GM13977 (cell line): ENCODE measurements around the gene LAMA3.

Experiments used
- DNase-seq: peaks from one replicate; pipeline ENCODE4 v3.0.0; 2012; ENCODE audit warnings: low spot score
- in situ Hi-C: fragments of 300-500 bp; cut with MboI; formaldehyde crosslinking; loops from one replicate; pipeline ENCODE4 v1.12.0; 2022; ENCODE audit warnings: low sequenced_read_pairs, low pct_unique_long_range_greater_than_20kb, mixed read lengths, inconsistent platforms; ENCODE audit not compliant: unreplicated experiment
- TF ChIP-seq, protein P1 (sequence below): IDR thresholded peaks from 2 replicates; pipeline ENCODE4 v1.5.1; 2012; ENCODE audit warnings: mild to moderate bottlenecking, control low read depth; ENCODE audit not compliant: insufficient read depth; ENCODE audit errors: extremely low read depth, missing control alignments

LAMA3 gene

DNA sequence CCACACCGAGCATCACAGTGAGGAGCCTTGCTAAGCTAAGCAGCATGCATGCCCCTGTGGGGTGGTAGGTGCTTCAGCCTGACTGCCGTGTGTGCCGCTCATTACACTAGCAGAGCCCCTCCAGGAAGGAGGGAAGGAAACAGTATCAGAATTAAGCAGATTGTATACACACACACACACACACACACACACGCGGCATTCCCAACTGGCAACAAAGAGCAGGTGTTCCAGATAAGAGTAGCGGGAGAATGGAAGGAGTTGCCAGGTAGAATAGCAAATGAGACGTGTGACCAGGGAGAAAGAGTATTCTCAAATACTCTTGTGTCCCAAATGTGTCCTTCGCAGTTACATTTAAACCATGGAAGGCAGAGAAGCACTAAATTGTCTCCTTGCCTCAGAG lies 277.7 kb downstream of the LAMA3 start:
- TF ChIP-seq, protein P1, sequence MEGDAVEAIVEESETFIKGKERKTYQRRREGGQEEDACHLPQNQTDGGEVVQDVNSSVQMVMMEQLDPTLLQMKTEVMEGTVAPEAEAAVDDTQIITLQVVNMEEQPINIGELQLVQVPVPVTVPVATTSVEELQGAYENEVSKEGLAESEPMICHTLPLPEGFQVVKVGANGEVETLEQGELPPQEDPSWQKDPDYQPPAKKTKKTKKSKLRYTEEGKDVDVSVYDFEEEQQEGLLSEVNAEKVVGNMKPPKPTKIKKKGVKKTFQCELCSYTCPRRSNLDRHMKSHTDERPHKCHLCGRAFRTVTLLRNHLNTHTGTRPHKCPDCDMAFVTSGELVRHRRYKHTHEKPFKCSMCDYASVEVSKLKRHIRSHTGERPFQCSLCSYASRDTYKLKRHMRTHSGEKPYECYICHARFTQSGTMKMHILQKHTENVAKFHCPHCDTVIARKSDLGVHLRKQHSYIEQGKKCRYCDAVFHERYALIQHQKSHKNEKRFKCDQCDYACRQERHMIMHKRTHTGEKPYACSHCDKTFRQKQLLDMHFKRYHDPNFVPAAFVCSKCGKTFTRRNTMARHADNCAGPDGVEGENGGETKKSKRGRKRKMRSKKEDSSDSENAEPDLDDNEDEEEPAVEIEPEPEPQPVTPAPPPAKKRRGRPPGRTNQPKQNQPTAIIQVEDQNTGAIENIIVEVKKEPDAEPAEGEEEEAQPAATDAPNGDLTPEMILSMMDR, result no peak
- no peak for DNase-seq
- in situ Hi-C loops, result no loop called here

DNA sequence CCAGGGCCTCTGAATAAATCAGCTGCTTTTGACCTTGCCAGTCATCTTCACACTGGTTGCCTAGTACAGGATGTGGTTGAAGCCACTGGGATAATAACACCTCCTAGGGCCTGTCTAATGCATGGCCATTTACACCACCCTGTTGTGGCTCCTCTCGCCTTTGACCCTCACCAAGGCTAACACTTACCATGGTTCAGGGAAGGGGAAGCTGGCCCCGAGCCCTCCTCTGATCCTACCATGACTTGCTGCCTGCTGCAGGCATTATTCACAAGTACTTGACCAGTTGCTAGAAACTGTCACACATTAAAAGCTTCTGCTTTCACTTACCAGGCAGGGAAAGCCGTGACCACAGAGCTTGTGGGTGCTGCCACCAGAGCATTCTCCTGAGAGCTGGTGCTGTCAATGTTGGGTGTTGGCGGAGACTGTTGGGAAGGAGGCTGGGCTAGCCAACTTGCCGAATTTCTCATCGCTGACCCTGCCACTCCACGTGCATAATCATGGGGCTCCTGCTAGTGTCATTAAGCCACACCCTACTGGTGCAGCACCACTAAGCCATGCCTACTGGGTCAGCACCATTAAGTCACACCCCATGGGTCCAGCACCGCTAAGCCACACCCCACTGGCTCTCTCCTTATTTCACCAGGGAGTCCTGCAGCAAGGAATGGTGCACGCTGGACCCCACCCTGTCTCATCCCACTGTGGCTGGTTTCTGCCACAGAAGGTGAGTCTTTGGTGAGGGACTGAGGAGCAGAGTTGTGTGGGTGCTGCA lies 278.3 kb downstream of the LAMA3 start:
- DNase-seq, result no peak
- in situ Hi-C loops, result no loop called here
- TF ChIP-seq, protein P1, result no peak

DNA sequence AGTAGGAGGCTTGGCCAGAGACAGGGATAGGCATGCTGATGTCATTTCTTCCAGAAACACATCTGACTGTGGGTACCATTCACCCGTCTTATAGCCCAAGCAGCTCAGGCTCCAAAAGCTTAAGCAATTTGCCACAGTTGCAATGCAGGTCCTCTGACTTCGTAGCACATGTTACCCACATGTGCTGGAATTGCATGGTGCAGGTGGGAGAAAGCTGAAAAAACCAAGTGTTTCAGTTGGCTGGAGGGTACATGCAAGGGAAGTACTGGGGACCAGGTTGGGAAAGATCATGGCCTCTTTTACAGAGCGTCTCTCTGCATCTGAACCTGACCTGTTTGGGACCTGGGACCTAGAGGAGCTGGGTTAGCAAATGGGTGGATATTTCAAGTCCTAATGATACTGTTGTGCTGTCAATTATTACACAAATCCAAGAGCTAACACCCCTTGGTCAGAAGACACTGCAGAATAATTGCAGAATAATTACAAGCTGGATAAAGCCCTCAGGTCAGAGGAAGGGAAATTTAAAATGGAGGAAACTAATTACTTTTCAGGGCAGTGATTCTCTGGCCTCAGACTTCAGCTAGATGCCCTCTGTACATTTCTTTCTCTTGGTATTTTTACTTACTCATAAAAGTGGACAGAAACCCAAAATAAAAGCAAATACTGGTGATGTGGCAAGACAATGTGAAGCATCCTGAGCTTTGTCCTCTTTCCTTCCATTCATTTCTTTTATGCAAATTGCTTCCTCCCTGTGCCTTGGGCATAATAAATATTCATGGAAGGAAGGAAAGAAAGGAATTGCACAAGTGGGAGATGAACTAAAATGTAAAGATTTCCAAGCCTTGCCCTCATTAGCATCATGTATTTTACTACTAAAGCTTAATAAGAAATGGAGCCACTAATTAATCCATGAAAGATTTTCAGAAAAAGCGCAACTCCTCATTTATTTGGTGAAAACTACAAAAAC lies 279.7 kb downstream of the LAMA3 start:
- DNase-seq, result no peak
- TF ChIP-seq, protein P1, result no peak
- in situ Hi-C loops, result no loop called here

DNA sequence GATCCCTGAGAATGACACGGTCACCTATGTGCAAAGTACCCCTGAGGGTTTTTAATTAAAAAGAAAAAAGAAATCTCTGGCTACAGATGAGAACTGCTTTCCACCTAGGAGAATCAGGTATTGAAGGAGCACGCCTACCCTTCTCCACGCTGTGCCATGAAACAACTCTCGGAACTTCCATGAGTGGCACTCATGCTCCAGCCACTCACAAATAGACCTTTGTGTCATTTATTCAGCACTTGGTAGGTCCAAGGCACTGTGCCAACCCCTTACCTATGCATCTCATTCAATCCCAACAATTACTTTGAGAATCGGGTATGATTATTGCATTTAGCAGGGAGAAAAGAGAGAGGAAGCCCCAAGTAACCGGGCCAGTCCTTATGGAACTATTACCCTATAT lies 280.4 kb downstream of the LAMA3 start:
- no peak for DNase-seq
- TF ChIP-seq, protein P1, result no peak
- in situ Hi-C loops, result no loop called here

DNA sequence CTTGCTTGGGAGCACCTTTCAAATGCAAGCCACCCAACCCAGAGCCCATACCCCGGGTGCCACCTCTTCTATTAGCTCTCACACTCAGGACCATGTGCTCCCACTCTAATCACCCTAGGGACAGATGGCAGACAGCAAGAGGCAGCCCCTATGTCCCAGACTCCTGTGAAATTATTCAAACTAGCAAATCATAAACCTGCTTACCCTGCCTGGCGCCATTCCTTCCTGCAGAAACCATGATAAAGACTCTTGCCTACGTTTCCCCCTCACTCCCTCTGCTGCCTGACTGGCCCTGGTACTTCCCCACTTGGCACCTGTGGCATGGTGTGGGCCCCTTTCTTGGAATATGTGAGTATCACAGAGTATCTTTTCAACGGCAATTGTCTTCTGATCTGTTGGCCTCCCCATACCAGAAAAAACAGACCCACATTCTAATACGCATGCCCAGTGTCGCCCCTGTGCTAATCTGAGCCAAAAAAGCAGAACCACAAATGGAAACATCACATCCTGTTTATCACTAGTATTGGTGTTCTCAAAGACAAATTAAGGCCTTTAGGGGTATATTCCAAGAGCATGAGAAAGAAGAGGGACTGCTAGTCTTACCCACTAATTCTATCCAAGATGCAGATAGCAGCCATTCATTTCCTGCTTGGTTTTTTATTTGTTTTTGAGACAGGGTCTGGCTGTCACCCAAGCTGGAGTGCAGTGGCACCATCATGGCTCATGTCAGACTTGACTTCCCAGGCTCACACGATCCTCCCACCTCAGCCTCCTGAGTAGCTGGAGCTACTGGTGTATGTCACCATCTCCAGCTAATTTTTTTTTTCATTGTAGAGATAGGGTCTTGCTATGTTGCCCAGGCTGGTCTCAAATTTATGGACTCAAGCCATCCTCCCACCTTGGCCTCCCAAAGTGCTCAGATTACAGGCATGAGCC lies 281.2 kb downstream of the LAMA3 start:
- in situ Hi-C loops, result no loop called here
- TF ChIP-seq, protein P1, result no peak
- DNase-seq, result no peak

DNA sequence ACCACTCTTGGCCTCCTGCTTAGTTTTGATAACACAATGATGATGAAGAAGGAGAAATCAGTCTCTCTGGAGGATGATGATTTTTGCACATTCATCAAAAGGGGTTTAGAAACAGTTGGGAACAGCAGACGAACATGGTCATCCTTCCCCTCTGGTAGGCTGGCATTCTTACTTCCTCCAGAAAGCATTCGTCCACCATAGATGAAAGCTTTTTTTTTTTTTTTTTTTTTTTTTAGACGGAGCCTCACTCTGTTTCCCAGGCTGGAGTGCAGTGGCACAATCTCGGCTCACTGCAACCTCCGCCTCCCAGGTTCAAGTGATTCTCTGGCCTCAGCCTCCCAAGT lies 281.8 kb downstream of the LAMA3 start:
- DNase-seq, result no peak
- in situ Hi-C loops, result no loop called here
- TF ChIP-seq, protein P1, result no peak
